GM13976 (cell line): ENCODE measurements around the gene OTOP3.
"Not testable (repeated sequence)": the region's sequence is repeated elsewhere in the genome, so short reads cannot be mapped to it uniquely, and the experiment has no call there.

ENCODE experiments used
- DNase-seq: peaks from one replicate; pipeline ENCODE4 v3.0.0; 2012; ENCODE audit warnings: low spot score
- CTCF ChIP-seq: IDR thresholded peaks from 2 replicates; pipeline ENCODE4 v1.5.1; 2012; ENCODE audit warnings: borderline replicate concordance, mild to moderate bottlenecking; ENCODE audit not compliant: insufficient read depth; ENCODE audit errors: extremely low read depth, missing control alignments, control extremely low read depth
- in situ Hi-C: fragments of 300-500 bp; cut with MboI; formaldehyde crosslinking; loops from one replicate; pipeline ENCODE4 v1.12.0; 2022; ENCODE audit warnings: low sequenced_read_pairs, mixed read lengths, inconsistent platforms; ENCODE audit not compliant: unreplicated experiment

OTOP3 gene

GRCh38 chr17:74904687-74905409, 30.9 kb upstream of the OTOP3 start:
- no peak for TF ChIP-seq CTCF
- DNase-seq = no peak
- in situ Hi-C loops = no loop called here

- DNase-seq, in situ Hi-C loops: not testable (repeated sequence)
Measured at GRCh38 chr17:74906214-74906793, 29.4 kb upstream of the OTOP3 start.

GRCh38 chr17:74907012-74907411, 28.7 kb upstream of the OTOP3 start:
- DNase-seq = no peak
- in situ Hi-C loops = no loop called here
- TF ChIP-seq CTCF = no peak

- DNase-seq, in situ Hi-C loops: not testable (repeated sequence)
Measured at GRCh38 chr17:74909097-74909496, 26.6 kb upstream of the OTOP3 start.

- in situ Hi-C loops, DNase-seq: not testable (repeated sequence)
Measured at GRCh38 chr17:74911423-74911822, 24.3 kb upstream of the OTOP3 start.

- in situ Hi-C loops = no loop called here
- no peak for DNase-seq
- no peak for TF ChIP-seq CTCF
Measured at GRCh38 chr17:74916136-74916850, 19.4 kb upstream of the OTOP3 start.

- no peak for TF ChIP-seq CTCF
- DNase-seq = no peak
- in situ Hi-C loops = no loop called here
Measured at GRCh38 chr17:74916851-74917199, 18.9 kb upstream of the OTOP3 start.

GRCh38 chr17:74917430-74917829, 18.3 kb upstream of the OTOP3 start:
- in situ Hi-C loops = no loop called here
- TF ChIP-seq CTCF = no peak
- DNase-seq = no peak
